ENCODE results near the gene BBS1.

BBS1 gene

DNA sequence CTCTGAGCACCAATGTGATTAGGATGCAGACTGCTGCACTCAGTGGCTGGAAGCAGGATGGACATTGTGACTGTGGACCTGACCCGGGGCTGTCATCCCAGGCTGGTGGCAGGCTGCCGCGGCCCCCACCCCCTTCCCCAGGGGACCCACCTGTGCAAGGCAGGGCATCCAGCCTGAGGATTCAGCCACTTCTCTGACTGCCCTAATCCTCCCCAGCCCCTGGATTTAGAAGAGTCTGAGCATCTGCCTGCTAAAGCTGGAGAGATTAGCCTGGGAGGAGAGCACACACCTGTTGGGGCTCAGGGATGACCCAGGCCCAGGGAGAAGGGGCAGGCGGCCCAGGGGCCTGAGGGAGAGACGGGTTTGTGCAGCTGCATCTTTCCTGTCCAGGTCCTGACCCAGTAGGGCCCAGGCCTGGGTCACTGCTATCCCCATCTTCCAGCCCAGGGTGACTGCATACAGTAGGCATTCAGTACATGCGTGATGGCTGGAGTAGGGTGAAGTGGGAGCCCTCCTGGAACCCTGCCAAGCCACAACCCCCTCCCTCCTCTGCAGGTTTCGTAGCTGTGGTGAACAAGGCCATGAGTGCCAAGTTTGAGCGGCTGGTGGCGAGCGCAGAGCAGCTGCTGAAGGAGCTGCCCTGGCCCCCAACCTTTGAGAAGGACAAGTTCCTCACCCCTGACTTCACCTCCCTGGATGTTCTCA is 18.1 kb upstream of the BBS1 start:
- Histone ChIP-seq H3K4me1 (ENCODE audit: control insufficient read depth in 1 of 2, insufficient read depth in 2 of 2, low read length in 2 of 2) (peaks cover 16% of the 10 kb centered on the region in 2 donors), H3K9ac (ENCODE audit: low read depth in 1 of 2, low read length in 2 of 2) (no peak overlapping the region), H3K4me3 (ENCODE audit: low read depth in 1 of 2, low read length in 2 of 2) (no peak overlapping the region), H3K36me3 (ENCODE audit: control insufficient read depth in 1 of 2, insufficient read depth in 2 of 2, low read length in 2 of 2) (peaks cover 10 to 71% of the 10 kb centered on the region in 2 donors), H3K27me3 (ENCODE audit: control insufficient read depth in 1 of 2, insufficient read depth in 2 of 2, low read length in 2 of 2) (no peaks in the 10 kb centered on the region), H3K27ac (ENCODE audit: low read depth, low read length) (no peak overlapping the region), H3K9me3 (ENCODE audit: control insufficient read depth in 1 of 2, low read length in 2 of 2) (no peaks in the 10 kb centered on the region)

DNA sequence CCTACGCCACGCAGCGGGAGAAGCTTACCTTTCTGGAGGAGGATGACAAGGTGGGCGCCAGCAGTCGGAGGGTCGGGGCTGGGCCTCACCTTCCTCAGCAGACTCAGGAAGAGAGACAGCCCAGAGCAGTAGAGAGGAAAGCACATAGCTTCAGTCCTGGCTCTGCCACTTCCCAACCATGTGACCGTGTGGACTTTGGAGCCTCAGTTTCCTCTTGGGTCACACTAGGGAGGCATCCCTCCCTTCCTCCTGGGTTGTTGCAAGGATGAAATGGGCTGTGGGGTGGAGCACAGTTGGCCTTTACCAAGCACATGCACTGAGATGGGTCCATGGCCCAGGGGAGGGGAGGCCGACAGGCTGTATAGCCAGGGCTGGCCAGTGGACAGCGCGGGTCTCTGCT is 17.3 kb upstream of the BBS1 start:
- Histone ChIP-seq H3K27me3 (ENCODE audit: control insufficient read depth in 1 of 2, insufficient read depth in 2 of 2, low read length in 2 of 2) (no peaks in the 10 kb centered on the region), H3K4me1 (ENCODE audit: control insufficient read depth in 1 of 2, insufficient read depth in 2 of 2, low read length in 2 of 2) (peaks cover 16% of the 10 kb centered on the region in 2 donors), H3K9ac (ENCODE audit: low read depth in 1 of 2, low read length in 2 of 2) (no peak overlapping the region), H3K27ac (ENCODE audit: low read depth, low read length) (no peak overlapping the region), H3K36me3 (ENCODE audit: control insufficient read depth in 1 of 2, insufficient read depth in 2 of 2, low read length in 2 of 2) (peaks cover 4 to 65% of the 10 kb centered on the region in 2 donors), H3K4me3 (ENCODE audit: low read depth in 1 of 2, low read length in 2 of 2) (no peak overlapping the region), H3K9me3 (ENCODE audit: control insufficient read depth in 1 of 2, low read length in 2 of 2) (no peaks in the 10 kb centered on the region)

DNA sequence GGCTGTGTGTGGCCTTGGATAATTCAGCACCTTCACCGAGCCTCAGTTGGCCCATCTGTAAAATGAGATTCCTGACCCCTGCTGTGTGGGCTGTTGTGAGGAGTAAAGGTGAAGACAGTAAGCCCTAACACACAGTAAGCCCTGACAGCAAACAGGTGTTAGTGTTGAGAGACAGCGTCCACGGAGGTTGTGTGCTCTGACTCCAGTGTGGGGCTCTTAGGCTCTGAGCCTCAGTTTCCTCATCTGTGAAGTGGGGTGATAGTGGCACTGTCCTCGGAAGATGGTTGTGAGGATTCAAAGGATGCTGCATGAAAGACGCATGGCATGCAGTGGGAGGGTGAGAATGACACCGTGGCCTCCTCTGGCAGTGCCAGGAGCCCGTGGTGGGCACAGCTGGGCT is 16.0 kb upstream of the BBS1 start:
- H3K4me3 ChIP-seq (ENCODE audit: low read depth in 1 of 2, low read length in 2 of 2), result no peak overlapping the region
- no peak overlapping the region for H3K27ac ChIP-seq (ENCODE audit: low read depth, low read length)
- no peak overlapping the region for H3K9ac ChIP-seq (ENCODE audit: low read depth in 1 of 2, low read length in 2 of 2)
- no peaks in the 10 kb centered on the region for H3K9me3 ChIP-seq (ENCODE audit: control insufficient read depth in 1 of 2, low read length in 2 of 2)
- peaks cover 4 to 59% of the 10 kb centered on the region in 2 donors for H3K36me3 ChIP-seq (ENCODE audit: control insufficient read depth in 1 of 2, insufficient read depth in 2 of 2, low read length in 2 of 2)
- H3K27me3 ChIP-seq (ENCODE audit: control insufficient read depth in 1 of 2, insufficient read depth in 2 of 2, low read length in 2 of 2), result no peaks in the 10 kb centered on the region
- H3K4me1 ChIP-seq (ENCODE audit: control insufficient read depth in 1 of 2, insufficient read depth in 2 of 2, low read length in 2 of 2), result peaks cover 16% of the 10 kb centered on the region in 2 donors

- H3K4me1 ChIP-seq (ENCODE audit: control insufficient read depth in 1 of 2, insufficient read depth in 2 of 2, low read length in 2 of 2), result peaks cover 16% of the 10 kb centered on the region in 2 donors
- no peaks in the 10 kb centered on the region for H3K27me3 ChIP-seq (ENCODE audit: control insufficient read depth in 1 of 2, insufficient read depth in 2 of 2, low read length in 2 of 2)
- no peak overlapping the region for H3K9ac ChIP-seq (ENCODE audit: low read depth in 1 of 2, low read length in 2 of 2)
- no peaks in the 10 kb centered on the region for H3K9me3 ChIP-seq (ENCODE audit: control insufficient read depth in 1 of 2, low read length in 2 of 2)
- H3K4me3 ChIP-seq (ENCODE audit: low read depth in 1 of 2, low read length in 2 of 2), result no peak overlapping the region
- H3K27ac ChIP-seq (ENCODE audit: low read depth, low read length), result no peak overlapping the region
- peaks cover 4 to 56% of the 10 kb centered on the region in 2 donors for H3K36me3 ChIP-seq (ENCODE audit: control insufficient read depth in 1 of 2, insufficient read depth in 2 of 2, low read length in 2 of 2)
These were observed 15.5 kb upstream of the BBS1 start for GRCh38 chr11:66494935-66495334.

- no peaks in the 10 kb centered on the region for H3K9me3 ChIP-seq (ENCODE audit: control insufficient read depth in 1 of 2, low read length in 2 of 2)
- no peaks in the 10 kb centered on the region for H3K27me3 ChIP-seq (ENCODE audit: control insufficient read depth in 1 of 2, insufficient read depth in 2 of 2, low read length in 2 of 2)
- peaks cover 16% of the 10 kb centered on the region in 2 donors for H3K4me1 ChIP-seq (ENCODE audit: control insufficient read depth in 1 of 2, insufficient read depth in 2 of 2, low read length in 2 of 2)
- H3K4me3 ChIP-seq (ENCODE audit: low read depth in 1 of 2, low read length in 2 of 2), result no peak overlapping the region
- H3K9ac ChIP-seq (ENCODE audit: low read depth in 1 of 2, low read length in 2 of 2), result no peak overlapping the region
- H3K27ac ChIP-seq (ENCODE audit: low read depth, low read length), result no peak overlapping the region
- H3K36me3 ChIP-seq (ENCODE audit: control insufficient read depth in 1 of 2, insufficient read depth in 2 of 2, low read length in 2 of 2), result peaks cover 4 to 55% of the 10 kb centered on the region in 2 donors
These were observed 15.0 kb upstream of the BBS1 start for GRCh38 chr11:66495401-66495854.

DNA sequence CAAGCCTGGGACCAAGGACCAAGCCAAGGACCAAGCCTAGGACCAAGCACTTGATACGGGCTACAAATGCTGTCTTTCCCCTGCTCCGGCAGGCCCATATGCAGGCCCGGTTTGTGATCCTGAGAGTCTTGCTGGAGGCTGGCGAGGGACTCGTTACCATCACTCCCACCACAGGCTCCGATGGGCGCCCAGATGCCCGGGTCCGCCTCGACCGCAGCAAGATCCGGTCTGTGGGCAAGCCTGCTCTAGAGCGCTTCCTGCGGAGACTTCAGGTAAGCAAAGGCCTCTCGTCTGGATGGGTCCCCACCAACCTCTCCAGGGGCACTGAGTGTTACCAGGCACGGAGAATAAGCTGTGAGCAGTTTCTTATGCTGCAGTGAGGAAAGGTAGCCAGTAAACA is 13.2 kb upstream of the BBS1 start:
- Histone ChIP-seq H3K36me3 (ENCODE audit: control insufficient read depth in 1 of 2, insufficient read depth in 2 of 2, low read length in 2 of 2) (peaks cover 4 to 49% of the 10 kb centered on the region in 2 donors), H3K4me1 (ENCODE audit: control insufficient read depth in 1 of 2, insufficient read depth in 2 of 2, low read length in 2 of 2) (peaks cover 15 to 16% of the 10 kb centered on the region in 2 donors), H3K27me3 (ENCODE audit: control insufficient read depth in 1 of 2, insufficient read depth in 2 of 2, low read length in 2 of 2) (no peaks in the 10 kb centered on the region), H3K4me3 (ENCODE audit: low read depth in 1 of 2, low read length in 2 of 2) (no peak overlapping the region), H3K9ac (ENCODE audit: low read depth in 1 of 2, low read length in 2 of 2) (no peak overlapping the region), H3K27ac (ENCODE audit: low read depth, low read length) (no peak overlapping the region), H3K9me3 (ENCODE audit: control insufficient read depth in 1 of 2, low read length in 2 of 2) (no peaks in the 10 kb centered on the region)

DNA sequence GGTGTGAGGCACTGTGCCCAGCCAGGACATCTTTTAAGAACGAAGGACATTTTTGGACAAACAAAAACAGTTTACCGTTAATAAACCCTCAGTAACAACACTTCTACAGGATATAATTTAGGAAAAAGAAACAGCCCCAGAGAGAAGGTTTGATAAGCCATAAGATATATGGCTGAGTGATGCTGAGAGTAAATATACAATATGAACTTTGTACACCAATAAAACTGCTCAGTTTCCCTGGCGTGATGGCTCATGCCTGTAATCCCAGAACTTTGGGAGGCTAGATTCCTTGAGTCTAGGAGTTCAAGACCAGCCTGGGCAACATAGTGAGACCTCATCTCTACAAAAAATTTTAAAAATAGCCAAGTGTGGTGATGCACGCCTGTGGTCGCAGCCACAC is 11.9 kb upstream of the BBS1 start:
- Histone ChIP-seq H3K27ac (ENCODE audit: low read depth, low read length) (no peak overlapping the region), H3K9ac (ENCODE audit: low read depth in 1 of 2, low read length in 2 of 2) (no peak overlapping the region), H3K4me3 (ENCODE audit: low read depth in 1 of 2, low read length in 2 of 2) (no peak overlapping the region), H3K36me3 (ENCODE audit: control insufficient read depth in 1 of 2, insufficient read depth in 2 of 2, low read length in 2 of 2) (peaks cover 7 to 39% of the 10 kb centered on the region in 2 donors), H3K9me3 (ENCODE audit: control insufficient read depth in 1 of 2, low read length in 2 of 2) (no peaks in the 10 kb centered on the region), H3K4me1 (ENCODE audit: control insufficient read depth in 1 of 2, insufficient read depth in 2 of 2, low read length in 2 of 2) (peaks cover 2 to 5% of the 10 kb centered on the region in 2 donors), H3K27me3 (ENCODE audit: control insufficient read depth in 1 of 2, insufficient read depth in 2 of 2, low read length in 2 of 2) (no peaks in the 10 kb centered on the region)

DNA sequence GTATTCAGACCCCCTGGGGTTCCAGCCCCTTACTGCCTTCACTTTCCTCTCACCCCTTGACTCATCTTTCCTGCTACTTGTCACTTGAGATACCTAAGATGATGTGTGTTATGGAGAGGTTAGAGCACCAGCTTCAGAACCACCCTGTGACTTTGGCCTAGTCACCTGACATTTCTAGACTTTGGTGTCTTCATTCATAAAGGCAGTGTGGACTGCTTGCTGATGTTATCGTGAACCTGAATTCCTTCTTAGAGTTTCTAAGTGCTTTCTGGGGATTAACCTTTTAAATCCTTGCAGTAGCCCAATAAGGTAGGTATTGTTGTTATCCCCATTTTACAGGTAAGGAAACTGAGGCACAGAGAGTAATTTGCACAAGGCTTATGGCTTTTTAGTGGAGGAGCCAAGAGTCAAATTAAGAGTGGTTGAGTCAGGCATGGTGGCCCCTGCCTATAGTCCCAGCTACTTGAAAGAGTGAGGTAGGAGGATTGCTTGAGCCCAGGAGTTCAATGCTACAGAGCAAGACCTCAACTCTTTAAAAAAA is 5.1 kb upstream of the BBS1 start:
- Histone ChIP-seq H3K27ac (ENCODE audit: low read depth, low read length) (no peak overlapping the region), H3K4me3 (ENCODE audit: low read depth in 1 of 2, low read length in 2 of 2) (no peak overlapping the region), H3K9me3 (ENCODE audit: control insufficient read depth in 1 of 2, low read length in 2 of 2) (no peaks in the 10 kb centered on the region), H3K27me3 (ENCODE audit: control insufficient read depth in 1 of 2, insufficient read depth in 2 of 2, low read length in 2 of 2) (no peaks in the 10 kb centered on the region), H3K9ac (ENCODE audit: low read depth in 1 of 2, low read length in 2 of 2) (no peak overlapping the region), H3K4me1 (ENCODE audit: control insufficient read depth in 1 of 2, insufficient read depth in 2 of 2, low read length in 2 of 2) (peaks cover 3% of the 10 kb centered on the region in 2 donors), H3K36me3 (ENCODE audit: control insufficient read depth in 1 of 2, insufficient read depth in 2 of 2, low read length in 2 of 2) (peaks cover 15 to 40% of the 10 kb centered on the region in 2 donors)

- no peak overlapping the region for H3K9ac ChIP-seq (ENCODE audit: low read depth in 1 of 2, low read length in 2 of 2)
- no peak overlapping the region for H3K4me3 ChIP-seq (ENCODE audit: low read depth in 1 of 2, low read length in 2 of 2)
- H3K27ac ChIP-seq (ENCODE audit: low read depth, low read length), result no peak overlapping the region
- peaks cover 11 to 14% of the 10 kb centered on the region in 2 donors for H3K4me1 ChIP-seq (ENCODE audit: control insufficient read depth in 1 of 2, insufficient read depth in 2 of 2, low read length in 2 of 2)
- H3K27me3 ChIP-seq (ENCODE audit: control insufficient read depth in 1 of 2, insufficient read depth in 2 of 2, low read length in 2 of 2), result no peaks in the 10 kb centered on the region
- H3K9me3 ChIP-seq (ENCODE audit: control insufficient read depth in 1 of 2, low read length in 2 of 2), result no peaks in the 10 kb centered on the region
- H3K36me3 ChIP-seq (ENCODE audit: control insufficient read depth in 1 of 2, insufficient read depth in 2 of 2, low read length in 2 of 2), result peaks cover 12 to 37% of the 10 kb centered on the region in 2 donors
These were observed 1.3 kb upstream of the BBS1 start for GRCh38 chr11:66509131-66509561.

DNA sequence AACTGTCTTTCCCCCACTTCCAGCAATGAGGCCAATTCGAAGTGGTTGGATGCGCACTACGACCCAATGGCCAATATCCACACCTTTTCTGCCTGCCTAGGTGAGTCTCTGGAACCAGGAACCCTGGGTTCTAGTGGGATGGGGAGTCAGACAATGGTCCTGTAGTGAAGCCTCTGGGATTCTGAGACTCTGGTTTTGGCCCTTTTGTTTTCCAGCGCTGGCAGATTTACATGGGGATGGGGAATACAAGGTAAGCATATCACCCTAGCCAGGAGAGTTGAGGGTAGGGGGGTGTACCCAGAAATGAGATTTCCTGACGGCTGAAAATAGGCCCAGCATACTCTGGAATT is 530 bp downstream of the BBS1 start:
- Histone ChIP-seq H3K9ac (ENCODE audit: low read depth in 1 of 2, low read length in 2 of 2) (peak overlapping the region; percentile 75 to 81), H3K4me1 (ENCODE audit: control insufficient read depth in 1 of 2, insufficient read depth in 2 of 2, low read length in 2 of 2) (peaks cover 11 to 14% of the 10 kb centered on the region in 2 donors), H3K27ac (ENCODE audit: low read depth, low read length) (no peak overlapping the region), H3K27me3 (ENCODE audit: control insufficient read depth in 1 of 2, insufficient read depth in 2 of 2, low read length in 2 of 2) (no peaks in the 10 kb centered on the region), H3K9me3 (ENCODE audit: control insufficient read depth in 1 of 2, low read length in 2 of 2) (no peaks in the 10 kb centered on the region), H3K4me3 (ENCODE audit: low read depth in 1 of 2, low read length in 2 of 2) (peak overlapping the region; percentile 99), H3K36me3 (ENCODE audit: control insufficient read depth in 1 of 2, insufficient read depth in 2 of 2, low read length in 2 of 2) (peaks cover 0 to 28% of the 10 kb centered on the region in 2 donors)

Data from duodenal mucosa (tissue), 2 donors.